GM19193 (cell line): ENCODE data around the gene FAM3A.

Source experiments
- POLR2A ChIP-seq: IDR thresholded peaks from 4 replicates; pipeline ENCODE4 v1.6.1; 2011; ENCODE audit not compliant: insufficient read depth, insufficient read length; ENCODE audit errors: extremely low read depth

Gene FAM3A

GRCh38 chrX:154508384-154508745 is 7.7 kb downstream of the FAM3A start:
- no peak for TF ChIP-seq POLR2A

- TF ChIP-seq POLR2A, result no peak
These were observed 8.2 kb downstream of the FAM3A start for GRCh38 chrX:154507673-154508383.

- no peak for TF ChIP-seq POLR2A
These were observed 9.3 kb downstream of the FAM3A start for GRCh38 chrX:154506483-154507332.

- no peak for TF ChIP-seq POLR2A
These were observed 10.3 kb downstream of the FAM3A start for GRCh38 chrX:154505734-154506133.

GRCh38 chrX:154502989-154503388 is 13.0 kb downstream of the FAM3A start:
- no peak for TF ChIP-seq POLR2A

- no peak for TF ChIP-seq POLR2A
These were observed 13.9 kb downstream of the FAM3A start for GRCh38 chrX:154502098-154502497.

- TF ChIP-seq POLR2A, result no peak
These were observed 20.5 kb downstream of the FAM3A start for GRCh38 chrX:154495472-154495922.

- TF ChIP-seq POLR2A, result no peak
These were observed 21.3 kb downstream of the FAM3A start for GRCh38 chrX:154494715-154495114.

GRCh38 chrX:154490414-154491083 is 25.5 kb downstream of the FAM3A start, which contains the start of gene SLC10A3:
TSS of gene SLC10A3 (minus strand) at chrX:154490629. CDS start at chrX:154488940, 1,689 bp downstream.
- peak; percentile 94 for TF ChIP-seq POLR2A

GRCh38 chrX:154490021-154490413 is 26.0 kb downstream of the FAM3A start:
- no peak for TF ChIP-seq POLR2A

- no peak for TF ChIP-seq POLR2A
These were observed 26.9 kb downstream of the FAM3A start for GRCh38 chrX:154489182-154489581.

GRCh38 chrX:154488336-154489075 is 27.5 kb downstream of the FAM3A start:
- no peak for TF ChIP-seq POLR2A

- no peak for TF ChIP-seq POLR2A
These were observed 28.3 kb downstream of the FAM3A start for GRCh38 chrX:154487518-154488290.
